Stimulated activated CD4-positive, alpha-beta T cell treated with anti-CD3 and anti-CD28 coated beads, TNF-alpha, amount 100 ng/mL, for 24 hours (primary cell): ENCODE measurements around the gene PDZRN3.

Experiments
- DNase-seq, 3 experiments: peaks; one replicate each; pipeline ENCODE4 v3.0.0-alpha.2; 2020; ENCODE audit warnings: low read depth in 3 of 3

The PDZRN3 gene

DNA sequence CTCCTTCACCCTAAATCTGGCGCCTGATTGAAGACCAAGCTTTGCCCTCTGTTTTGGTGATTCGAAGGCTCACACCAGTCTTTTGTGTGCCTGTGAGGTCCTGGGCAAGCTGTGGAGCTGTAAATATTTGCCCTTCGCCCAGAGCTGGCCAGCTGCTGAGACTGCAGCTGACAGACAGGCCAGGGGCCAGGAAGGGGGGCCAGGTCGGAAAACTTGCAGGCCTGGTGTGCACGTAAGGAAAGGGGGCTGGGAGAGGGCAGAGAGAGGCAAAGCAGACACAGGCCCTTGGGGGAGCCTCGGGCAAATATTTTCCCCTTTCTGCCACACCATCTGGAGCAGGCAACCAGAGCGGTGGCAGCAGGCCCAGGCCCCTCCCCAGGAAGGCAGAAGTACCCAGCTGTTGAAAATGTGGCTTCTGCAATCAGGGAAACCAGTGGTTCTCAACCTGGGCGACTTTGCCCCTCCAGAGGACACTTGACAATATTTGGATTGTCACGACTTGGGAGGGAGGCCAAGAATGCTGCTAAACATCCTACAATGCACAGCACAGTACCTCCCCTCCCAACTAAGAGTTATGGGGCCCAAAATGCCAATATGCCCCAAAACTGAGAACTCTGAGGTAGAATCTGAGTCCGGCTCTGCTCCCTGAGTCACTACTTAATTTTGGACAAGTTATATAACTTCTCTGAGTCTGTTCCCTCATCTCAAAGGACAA lies 2.5 kb downstream of the PDZRN3 start:
- no peak for DNase-seq

DNA sequence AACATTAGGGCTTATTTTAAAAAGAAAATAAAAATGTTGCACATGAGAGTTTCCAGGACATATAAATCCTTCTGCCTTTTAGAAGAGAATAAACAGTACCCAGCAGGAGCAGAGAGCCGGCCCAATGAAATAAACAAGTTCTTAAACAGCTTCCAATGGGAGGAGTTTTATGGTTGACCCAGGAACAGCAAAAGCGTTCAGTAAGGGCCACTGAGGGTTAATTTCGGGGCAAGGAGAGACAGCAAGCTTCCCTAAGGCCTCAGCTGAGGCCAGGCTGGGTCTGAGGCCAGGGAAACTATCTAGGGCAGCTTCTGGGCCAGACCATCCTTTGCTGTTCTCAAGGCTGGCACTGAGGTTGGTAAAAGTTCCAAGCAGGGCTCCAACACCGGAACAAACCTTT lies 3.4 kb downstream of the PDZRN3 start:
- no peak for DNase-seq

DNA sequence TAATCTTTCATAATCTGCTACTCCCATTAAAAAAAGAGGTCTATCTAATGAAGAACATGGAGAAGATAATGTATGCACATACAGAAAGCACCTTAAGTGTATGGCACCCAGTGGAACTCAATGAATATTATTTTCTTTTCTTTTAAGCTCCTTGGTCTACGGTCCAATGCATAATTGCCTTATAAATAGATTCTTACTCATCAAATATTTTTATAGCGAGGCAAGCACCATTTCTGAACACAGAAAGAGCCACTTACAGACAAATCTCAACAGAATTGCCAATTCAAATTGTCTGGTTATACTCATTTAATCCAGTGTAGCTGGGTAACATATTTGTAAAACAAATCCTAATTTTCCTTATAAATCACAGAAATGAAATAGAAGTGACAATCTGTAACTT lies 6.3 kb downstream of the PDZRN3 start:
- DNase-seq, result no peak

DNA sequence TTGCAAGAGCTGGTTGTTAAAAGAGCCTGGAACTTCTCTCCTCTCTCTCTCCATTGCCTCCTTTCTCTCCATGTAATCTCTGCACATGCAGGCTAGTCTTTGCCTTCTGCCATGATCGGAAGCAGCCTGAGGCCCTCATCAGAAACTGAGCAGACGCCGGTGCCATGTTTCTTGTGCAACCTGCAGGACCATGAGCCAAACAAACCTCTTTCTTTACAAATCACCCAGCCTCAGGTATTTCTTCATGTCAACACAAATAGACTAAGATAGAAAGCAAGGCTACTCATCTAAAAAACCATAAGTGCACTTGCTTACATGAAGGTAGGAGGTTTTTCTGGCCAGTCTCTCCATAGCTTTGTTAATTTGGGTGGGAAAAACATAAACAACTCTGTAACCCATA lies 8.7 kb downstream of the PDZRN3 start:
- DNase-seq, result no peak

DNA sequence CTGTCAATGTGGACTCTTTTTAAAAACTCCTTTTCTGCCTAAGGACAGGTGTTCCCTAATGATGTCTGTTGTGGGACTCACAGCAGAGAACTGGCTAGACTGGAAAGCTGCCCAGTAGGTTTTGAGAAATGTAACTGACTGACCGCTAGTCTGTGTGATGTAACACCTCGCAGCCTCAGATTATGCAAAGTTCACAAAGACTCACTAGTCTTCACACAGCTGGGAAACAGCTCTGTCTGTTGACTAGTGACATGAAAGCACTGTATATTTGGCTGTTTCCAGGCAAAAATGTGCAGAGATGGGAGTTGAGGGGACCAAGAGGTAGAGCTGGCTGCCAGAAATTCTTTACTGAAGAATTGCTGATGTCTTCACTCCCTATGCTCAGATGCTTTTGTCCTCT lies 10.3 kb downstream of the PDZRN3 start:
- no peak for DNase-seq

DNA sequence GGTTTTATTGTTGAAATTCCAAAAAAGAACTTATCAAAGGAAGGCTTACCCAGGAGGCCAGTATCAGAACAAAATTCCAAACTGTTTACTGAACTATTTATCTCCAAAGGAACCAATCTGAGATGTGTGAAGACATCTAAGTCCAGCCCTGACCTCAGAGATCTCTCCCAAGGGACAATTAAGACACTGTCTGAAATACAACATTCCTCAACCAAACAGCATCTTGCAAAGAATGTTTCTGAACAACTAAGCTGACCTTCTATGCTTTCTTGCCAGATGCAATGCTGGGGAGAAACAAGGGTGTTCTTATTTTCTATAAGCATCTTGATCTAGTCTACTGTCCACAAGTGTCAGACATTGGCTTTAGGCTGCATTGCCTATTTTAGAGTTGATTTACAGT lies 13.6 kb downstream of the PDZRN3 start:
- DNase-seq, result no peak

DNA sequence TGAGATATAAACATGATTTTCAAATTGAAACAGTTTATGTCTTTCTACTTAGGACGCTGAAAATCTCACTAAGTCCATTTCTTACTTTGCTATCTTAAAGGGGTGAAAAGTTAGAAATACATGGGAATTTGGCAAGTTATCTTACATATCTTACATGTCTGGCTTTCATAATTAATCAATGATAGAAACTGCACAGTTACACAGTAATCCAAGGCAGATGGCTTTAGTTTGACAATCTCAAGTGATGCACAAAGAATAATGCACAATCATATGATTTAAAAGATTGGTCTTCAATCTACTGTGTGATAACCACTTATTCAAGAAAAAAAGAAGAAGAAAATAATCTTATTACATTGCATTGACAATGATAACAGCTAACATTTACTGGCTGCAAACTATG lies 14.2 kb downstream of the PDZRN3 start:
- no peak for DNase-seq

DNA sequence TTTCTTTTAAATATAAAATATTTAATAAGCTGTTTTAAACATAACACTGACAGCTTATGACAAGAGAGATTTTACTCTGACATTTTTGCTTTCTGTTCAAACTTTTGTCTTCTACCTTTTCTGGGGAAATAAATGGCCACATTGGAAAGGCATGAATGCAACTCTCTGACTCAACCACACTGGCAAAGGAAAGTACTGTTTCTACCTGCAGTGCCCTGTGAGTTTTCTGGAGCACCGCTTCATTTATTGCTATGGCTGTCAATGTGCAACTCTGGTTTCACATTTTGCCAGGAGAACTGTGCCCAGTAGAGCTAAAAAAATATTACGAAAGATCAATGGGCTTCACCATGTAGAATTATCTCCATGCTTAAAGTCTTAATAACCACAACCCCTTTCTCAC lies 15.1 kb downstream of the PDZRN3 start:
- DNase-seq, result no peak

DNA sequence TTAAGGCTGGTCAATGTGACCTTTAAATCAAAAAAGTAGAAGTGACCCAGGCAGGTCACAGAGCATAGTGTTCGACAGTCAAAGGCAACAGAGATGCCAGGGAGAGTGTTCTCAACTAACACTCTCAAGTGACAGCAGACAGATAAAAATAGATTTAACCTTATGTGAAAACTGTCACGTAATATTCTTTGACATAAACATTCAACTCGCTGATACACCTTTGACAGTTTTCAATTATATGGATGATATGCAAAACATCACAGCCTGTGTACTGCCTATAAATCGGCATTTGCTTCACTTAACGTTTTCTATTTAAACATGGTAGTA lies 15.5 kb downstream of the PDZRN3 start:
- DNase-seq, result no peak

DNA sequence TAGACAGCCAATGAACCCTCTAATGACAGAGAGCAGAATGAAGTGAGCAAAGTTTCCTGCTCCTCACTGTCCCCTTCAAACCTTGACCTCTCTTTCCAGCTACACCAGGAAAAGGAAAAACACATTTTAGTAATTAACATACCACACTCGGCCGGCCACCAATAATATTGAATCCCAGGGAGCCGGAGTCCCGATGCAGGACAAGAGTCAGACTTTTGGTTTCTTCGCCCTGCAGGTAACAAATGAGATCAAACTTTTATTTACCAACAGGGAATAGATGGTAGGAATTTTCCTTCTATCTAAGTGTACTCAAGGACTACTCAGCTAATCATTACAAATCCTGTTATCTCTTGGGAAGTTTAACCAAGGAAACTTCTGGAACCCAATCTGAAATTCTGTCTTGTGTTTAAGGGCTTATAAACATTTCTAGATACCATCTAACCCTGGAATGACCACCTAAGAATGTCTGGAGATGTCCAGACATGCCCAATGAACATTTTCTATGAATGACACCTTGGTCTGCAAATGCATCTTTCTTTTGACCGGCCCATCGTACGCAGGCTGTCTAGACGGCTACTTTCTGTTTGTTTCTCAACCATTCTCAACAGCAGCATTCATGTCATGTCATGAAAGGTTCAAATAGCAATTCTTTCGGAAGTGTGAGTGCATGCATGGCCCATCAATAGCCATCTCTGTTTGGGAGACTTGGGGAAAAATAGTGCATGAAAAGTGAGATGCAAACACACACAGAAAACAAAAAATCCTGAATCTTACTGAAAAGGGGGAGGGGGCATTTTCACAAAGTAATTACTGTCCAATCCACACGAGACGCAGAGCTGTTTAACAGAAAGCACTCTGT lies 16.1 kb downstream of the PDZRN3 start:
- DNase-seq, result no peak

DNA sequence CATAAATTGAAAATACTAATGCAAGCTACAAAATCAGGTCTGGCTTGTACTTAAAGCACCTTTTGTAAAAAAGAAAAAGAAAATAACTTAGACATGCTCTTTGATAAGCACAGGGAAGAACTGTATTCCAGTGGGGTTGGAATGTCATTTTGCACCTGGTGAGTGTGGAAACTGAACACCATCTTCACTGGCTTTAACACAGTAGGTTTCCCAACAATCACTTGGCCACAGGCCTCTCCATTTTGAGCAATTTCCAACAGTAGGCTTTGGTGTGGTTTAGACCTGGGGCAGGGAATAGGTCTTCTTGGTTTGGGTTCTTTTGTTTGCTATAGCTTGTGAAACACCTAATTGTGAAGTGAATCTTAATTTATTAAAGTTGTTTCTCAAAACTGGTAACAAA lies 18.9 kb downstream of the PDZRN3 start:
- DNase-seq, result no peak

DNA sequence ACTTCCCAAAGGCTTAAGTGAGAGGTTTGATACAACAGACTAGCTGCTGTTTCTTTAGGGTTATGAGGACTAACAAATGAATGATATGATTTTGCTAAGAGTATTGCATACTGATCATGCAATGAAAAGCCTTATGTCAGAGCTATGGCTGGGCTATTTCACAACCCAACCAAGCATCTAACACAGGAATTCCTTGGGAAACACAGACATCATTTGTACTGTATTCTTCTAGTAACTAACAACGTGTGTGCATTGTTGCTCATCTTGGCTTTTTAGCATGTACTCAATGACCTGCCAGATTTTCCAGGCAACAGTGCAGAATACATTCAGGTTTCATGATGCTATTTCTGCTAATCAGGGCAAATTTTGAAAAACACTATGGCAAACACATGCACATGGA lies 19.3 kb downstream of the PDZRN3 start:
- no peak for DNase-seq

DNA sequence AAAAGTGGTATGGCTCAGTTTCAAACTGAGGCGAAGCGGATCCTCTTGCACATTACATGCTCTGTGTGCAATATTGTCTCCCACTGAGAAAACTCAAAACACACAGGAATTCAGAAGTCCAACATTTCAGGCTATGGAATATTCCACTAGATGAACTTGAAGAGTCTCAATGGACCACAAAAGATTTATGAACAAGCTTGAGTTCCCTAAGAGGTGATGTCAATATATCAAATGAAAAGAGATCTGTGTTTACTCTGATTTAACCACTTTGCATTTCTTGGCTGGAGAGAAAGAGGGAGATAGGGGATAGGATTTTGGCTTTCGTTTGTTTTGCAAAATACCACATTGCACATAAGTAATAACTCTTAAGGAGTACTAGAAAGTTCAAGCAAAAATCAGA lies 20.3 kb downstream of the PDZRN3 start:
- DNase-seq, result no peak

DNA sequence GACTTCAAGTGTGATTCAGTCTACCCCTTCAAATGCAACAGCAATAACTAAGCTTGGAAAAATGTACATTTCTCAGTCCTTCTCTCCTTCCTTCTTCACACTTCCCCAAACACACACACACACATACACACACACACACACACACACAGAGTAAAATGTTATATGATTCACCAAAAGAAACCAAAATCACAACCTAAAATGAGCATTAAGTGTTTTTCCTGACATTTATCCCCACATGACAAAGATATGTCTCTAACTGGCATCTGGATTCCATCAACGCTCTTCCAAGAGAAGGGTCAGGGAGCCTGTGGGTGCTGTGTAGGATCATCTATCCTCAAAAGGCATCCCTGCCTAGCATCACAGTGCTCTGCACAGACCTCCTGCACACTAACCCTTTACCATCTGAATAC lies 21.0 kb downstream of the PDZRN3 start:
- no peak for DNase-seq

DNA sequence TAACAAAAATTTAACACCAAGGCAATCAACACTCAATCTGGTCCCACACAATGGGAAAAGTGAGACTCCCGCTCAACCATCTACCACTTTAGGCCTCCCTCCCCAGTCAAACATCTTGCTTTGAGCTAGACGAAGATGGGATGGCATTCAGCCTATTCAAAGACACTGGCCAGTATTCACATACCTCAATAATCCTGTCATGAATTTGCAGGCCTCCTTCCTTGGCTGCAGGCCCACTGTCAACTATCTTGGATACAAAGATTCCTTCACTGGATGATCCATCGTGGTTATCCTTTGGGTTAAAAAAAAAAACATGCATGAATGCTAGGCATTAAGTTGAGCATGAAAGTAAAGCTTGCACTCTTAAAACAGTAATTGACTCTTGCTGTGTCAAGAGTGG lies 22.6 kb downstream of the PDZRN3 start:
- DNase-seq, result no peak

DNA sequence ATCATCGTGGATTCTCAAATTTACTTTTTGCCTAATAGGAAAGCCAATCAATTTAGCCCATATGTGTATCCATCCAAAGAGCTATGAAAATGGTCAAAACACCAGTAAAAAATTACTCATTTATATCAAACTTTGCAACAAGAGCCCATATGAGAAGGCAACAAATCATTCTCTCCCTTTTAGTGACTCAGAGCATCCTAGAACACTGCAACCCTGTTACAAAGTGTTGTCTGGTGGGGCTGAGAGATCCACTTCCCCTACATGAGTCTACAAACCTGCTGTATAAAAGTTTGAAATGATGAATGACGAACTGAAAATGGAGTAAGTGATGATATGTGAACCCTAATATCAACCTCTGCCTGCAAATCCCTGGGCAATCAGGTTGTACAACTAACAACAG lies 23.3 kb downstream of the PDZRN3 start:
- DNase-seq, result no peak

DNA sequence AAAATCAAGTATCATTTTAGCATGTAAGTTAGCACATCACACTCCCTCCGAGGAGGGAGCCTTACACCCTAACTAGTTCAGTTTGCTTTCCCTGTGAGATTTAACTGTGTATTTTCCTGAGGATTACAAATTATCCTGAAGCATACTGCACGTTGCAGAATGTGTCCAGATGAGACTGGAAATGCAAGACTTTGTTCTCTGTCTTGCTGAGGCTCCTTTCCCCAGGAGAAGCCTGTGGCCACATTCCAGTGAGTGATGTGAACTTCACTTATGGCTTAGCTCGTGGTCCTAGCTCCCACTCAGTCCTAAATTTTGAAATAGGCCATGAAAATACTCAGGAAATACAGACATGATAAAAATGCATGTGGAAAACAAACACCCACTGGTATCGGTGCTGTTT lies 23.7 kb downstream of the PDZRN3 start:
- DNase-seq, result no peak

DNA sequence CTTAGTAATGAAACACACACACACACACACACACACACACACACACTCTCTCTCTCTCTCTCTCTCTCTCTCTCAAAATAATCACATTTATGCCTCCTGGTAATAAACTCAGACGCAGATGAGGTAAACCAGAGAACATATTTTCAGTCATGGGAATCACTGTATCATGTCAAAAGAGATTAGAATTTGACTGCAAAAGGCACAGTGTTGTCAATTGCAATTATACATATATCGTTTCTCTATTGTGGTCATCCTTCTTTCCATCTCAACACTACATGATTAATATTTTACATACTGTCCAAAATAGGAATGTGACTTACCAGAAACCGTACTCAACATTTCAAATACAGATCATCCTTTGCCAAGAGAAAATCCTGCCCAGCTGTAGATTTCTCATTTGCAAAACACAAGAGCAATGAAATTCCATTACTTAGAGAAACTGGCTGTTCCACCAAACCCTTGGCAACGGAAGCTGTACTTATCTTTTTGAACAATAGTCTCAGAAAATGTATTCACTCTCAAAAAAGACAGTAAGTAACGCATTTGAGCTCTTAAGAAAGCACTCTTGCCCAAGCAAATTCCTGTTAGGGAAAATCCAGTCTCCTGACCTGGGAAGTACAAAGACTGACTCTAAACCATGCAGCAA lies 24.3 kb downstream of the PDZRN3 start:
- no peak for DNase-seq

DNA sequence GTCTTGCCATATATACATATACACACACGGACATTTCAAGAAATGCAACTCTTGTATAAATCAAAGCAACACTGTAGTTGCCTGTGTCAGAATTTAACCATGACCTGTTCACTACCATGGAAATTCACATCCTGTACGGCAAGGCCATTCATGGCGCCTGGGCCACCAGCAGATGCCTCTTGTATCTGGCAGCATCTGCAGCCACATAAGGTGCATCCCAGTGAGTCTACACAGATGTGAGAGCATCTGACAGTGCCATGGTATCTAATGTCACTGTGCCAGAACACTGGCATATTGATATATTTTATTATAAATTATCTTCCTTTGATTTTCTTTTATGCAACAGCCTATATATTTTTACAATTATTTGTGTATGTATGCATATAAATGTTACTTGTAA lies 25.1 kb downstream of the PDZRN3 start:
- no peak for DNase-seq

DNA sequence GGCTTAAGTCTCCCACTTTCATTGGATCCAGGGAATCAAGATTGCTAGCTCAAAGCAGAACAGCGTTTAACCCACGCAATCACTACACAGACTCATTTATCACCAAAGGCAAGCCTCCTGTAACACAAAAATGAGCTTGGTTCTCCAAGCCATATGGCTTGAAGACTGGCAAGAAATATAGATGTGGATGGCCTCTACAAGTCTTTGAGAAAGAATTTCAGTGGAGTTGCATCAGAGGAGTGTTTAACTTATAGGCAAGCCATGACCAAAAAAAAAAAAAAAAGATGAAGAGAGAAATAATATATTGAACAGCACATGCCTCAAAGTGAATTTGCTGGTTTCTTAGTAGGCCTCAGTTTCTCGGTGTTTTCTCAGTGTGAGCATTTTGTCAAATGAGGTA lies 27.3 kb downstream of the PDZRN3 start:
- no peak for DNase-seq

DNA sequence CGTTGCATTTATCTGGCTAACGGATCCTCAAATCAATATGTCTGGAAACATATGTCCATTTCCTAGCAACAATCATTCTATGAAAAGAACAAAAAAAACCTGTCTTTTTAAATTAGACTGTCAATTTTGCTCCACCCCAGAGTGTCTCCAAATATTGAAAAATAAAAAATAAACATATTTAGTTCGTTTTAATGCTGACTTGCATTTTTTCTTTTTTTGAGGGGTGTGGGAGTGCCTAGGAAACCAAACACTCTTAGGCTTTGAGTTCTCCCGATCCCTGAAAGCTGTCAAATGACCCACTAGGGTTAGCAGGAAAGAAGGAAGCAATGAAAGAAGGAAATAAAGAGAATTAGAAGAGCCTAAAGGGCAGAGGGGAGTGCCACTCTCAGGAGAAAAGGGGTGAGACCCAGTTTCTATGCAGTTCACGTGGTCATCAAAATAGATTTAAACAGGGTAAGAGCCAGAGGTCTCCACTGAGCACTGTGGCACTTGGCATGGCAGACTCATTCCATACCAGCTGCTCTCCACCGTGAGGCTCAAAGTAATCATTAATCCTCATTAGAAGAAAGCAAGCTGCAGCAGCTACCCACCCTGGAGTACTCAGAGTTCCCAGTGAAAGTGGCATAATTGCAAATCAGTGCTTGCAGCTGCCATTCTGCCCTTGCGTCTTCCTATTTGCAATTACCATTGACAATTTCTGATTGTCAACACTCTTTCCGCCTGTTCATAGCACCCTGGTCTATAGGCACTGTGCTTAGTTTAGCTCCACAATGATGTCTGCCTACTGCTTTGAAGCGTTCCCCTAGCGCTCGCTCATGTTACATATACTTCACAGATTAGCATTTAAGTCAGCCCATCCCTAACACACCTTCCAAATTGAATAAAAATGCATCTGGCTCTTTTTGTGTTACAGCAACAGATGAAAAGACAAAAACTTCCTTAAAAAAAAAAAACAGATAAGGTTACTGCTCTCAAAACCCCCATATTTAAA lies 32.3 kb downstream of the PDZRN3 start:
- DNase-seq, result no peak

DNA sequence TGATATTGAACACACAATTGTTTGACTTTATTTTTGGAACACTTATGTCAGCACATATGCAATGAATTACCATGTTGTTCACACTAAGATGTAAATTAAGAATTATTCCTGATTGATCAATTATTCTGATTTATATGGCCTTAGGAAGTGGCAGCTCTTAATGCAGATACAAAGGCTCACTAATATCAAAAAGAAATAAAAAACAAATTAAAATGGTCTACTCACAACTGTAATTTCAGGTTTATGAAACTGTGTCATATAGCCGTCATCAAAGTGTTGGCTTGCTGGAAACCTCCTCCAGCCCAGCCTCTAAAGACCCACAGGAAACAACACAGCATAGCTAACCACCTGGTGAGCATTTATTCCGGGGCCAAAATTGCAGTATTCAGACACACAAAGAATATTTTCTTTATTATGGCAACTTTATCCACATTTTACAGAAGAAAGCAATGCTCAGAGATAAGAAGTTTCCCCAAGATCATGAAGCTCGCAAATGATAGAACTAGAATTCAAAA lies 33.4 kb downstream of the PDZRN3 start:
- DNase-seq, result no peak
